Kidney (tissue), 14 donors: ENCODE results near the gene MAML2. TPM values are rescaled to one million over a fixed set of nuclear protein-coding genes. Genes with fewer than 3 reads are reported as not detected.

Experiments
- DNase-seq, 5 donors: peaks; one replicate each; pipeline ENCODE4 v3.0.0-alpha.2; 2013 to 2020
- FAIRE-seq: peaks from 2 replicates; lab custom pipeline; 2012; peaks lifted over from hg19 to GRCh38; lab: Jason Lieb, UNC
- H3K27ac ChIP-seq, 2 donors: one replicate each; pipeline ENCODE4 v1.7.0; 2013; ENCODE audit warnings: low read depth in 2 of 2, low read length in 2 of 2, inconsistent platforms in 1 of 2
- H3K27me3 ChIP-seq: one replicate; pipeline ENCODE4 v1.7.1; 2013; ENCODE audit warnings: low read length, inconsistent platforms; ENCODE audit not compliant: control insufficient read depth, insufficient read depth
- H3K36me3 ChIP-seq, 3 donors: one replicate each; pipeline versions ENCODE4 v1.7.0 to v1.7.1; 2013; ENCODE audit warnings: low read length in 3 of 3, control low read depth in 1 of 3, inconsistent platforms in 1 of 3; ENCODE audit not compliant: insufficient read depth in 3 of 3, control insufficient read depth in 2 of 3
- H3K4me1 ChIP-seq, 3 donors: one replicate each; pipeline versions ENCODE4 v1.7.0 to v1.7.1; 2013; ENCODE audit warnings: low read length in 3 of 3, inconsistent platforms in 1 of 3, low read depth in 1 of 3; ENCODE audit not compliant: control insufficient read depth in 2 of 3, insufficient read depth in 2 of 3
- H3K4me3 ChIP-seq, 3 donors: one replicate each; pipeline versions ENCODE4 v1.7.0 to v1.8.1; 2013; ENCODE audit warnings: low read length in 3 of 3, control low read depth in 1 of 3, inconsistent platforms in 1 of 3
- H3K9ac ChIP-seq, 3 donors: one replicate each; pipeline versions ENCODE4 v1.7.0 to v1.7.1; 2013; ENCODE audit warnings: low read length in 3 of 3, control low read depth in 1 of 3, inconsistent platforms in 1 of 3
- H3K9me3 ChIP-seq, 3 donors: one replicate each; pipeline versions ENCODE4 v1.7.0 to v1.7.1; 2013; ENCODE audit warnings: low read length in 3 of 3, control low read depth in 1 of 3, inconsistent platforms in 1 of 3; ENCODE audit not compliant: control insufficient read depth in 2 of 3, insufficient read depth in 1 of 3
- intact Hi-C: fragments of 100-400 bp; cut with DNase I; formaldehyde crosslinking; loops from one replicate; pipeline ENCODE4 v1.11.1; 2022
- polyA plus RNA-seq: library from polyadenylated mRNA; stranded (reverse); fragments of 350-450 nt; fragmentation: Illumina TruSeq; extraction: RNeasy Lipid Tissue Mini Kit (QIAGEN cat#74804); gene quantifications from one replicate; pipeline ENCODE4 v1.2.3, GENCODE V29; 2014; ENCODE audit warnings: low read depth, low replicate concordance; ENCODE audit not compliant: insufficient read depth
- total RNA-seq: library from RNA; stranded (reverse); fragmentation: NEBNext Ultra II Directional; extraction: Animal tissue kit (Norgen Biotek cat#: 25700); gene quantifications from one replicate; pipeline ENCODE4 v1.2.1, GENCODE V29; 2021
- TF ChIP-seq, protein P1 (sequence below): IDR thresholded peaks from 3 replicates; pipeline ENCODE4 v1.5.1; 2012; ENCODE audit warnings: mild to moderate bottlenecking, moderate library complexity, borderline replicate concordance; ENCODE audit not compliant: insufficient read depth; ENCODE audit errors: extremely low read depth
- donor health status: control.
- donor health status: control.
- donor health status: control.
- donor health status: control.
- donor health status: control.
- donor health status: DM: yes; HTN: yes; CAD: no.
- donor health status: Normal renal cell carcinoma (clear cell type).

MAML2 gene
- total and polyA plus RNA-seq, 2 donors from 2014 or later: 4.9 to 32.3 TPM

DNA sequence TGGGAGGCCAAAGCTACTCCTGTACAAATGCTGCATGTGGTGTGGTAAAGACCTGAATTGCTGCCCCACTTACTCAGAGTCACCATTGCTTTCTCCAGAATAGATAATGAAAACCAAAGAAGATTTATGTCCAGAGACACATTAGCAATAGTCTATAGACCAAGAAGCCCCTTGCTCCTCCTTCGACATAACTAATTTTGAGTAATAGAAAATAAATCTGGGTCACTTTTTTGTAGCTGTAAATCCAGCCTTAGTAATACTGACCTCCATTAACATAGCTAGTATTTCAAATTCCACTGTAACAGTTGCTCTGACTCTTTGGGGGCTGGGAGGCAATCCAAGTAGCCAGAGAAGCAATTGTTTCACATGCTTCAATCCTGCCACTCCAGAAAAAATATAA lies 145.9 kb downstream of the MAML2 start:
- peaks cover 0 to 2% (median 0%) of the 10 kb centered on the region in 3 donors for H3K36me3 ChIP-seq
- FAIRE-seq: no peak
- H3K4me1 ChIP-seq: peaks cover 14 to 30% (median 15%) of the 10 kb centered on the region in 3 donors
- intact Hi-C loops: no loop called here
- no peak overlapping the region for H3K27ac ChIP-seq
- no peak overlapping the region for H3K4me3 ChIP-seq
- TF ChIP-seq, protein P1, sequence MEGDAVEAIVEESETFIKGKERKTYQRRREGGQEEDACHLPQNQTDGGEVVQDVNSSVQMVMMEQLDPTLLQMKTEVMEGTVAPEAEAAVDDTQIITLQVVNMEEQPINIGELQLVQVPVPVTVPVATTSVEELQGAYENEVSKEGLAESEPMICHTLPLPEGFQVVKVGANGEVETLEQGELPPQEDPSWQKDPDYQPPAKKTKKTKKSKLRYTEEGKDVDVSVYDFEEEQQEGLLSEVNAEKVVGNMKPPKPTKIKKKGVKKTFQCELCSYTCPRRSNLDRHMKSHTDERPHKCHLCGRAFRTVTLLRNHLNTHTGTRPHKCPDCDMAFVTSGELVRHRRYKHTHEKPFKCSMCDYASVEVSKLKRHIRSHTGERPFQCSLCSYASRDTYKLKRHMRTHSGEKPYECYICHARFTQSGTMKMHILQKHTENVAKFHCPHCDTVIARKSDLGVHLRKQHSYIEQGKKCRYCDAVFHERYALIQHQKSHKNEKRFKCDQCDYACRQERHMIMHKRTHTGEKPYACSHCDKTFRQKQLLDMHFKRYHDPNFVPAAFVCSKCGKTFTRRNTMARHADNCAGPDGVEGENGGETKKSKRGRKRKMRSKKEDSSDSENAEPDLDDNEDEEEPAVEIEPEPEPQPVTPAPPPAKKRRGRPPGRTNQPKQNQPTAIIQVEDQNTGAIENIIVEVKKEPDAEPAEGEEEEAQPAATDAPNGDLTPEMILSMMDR: no peak
- peak in 2 of 5 donors; percentile 71 to 89 for DNase-seq
- no peak overlapping the region for H3K9ac ChIP-seq
- no peaks in the 10 kb centered on the region for H3K27me3 ChIP-seq
- no peaks in the 10 kb centered on the region for H3K9me3 ChIP-seq

DNA sequence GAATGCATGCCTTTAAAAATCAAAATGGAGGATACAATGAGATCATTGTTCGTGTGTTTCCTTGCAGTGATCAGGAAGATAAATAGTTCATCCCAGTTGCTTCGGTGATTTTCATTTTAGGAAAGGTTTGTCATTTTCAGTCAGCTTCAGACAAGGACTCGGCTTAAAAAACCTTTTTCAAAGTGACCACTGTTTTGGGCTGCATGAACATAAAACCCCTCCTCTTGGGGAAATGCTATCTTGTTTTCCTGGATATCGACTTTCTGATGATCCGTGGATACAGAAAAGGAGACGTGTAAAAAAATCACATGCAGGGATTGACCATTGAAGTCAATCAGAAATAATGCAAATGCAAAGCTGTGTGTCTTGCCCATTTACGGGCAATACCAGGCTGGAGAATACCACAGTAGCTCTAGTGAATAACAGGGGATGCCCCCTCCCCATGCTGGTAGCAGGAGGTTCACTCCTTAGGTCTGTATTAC lies 146.8 kb downstream of the MAML2 start:
- Histone ChIP-seq H3K4me3 (no peak overlapping the region), H3K27ac (no peak overlapping the region), H3K9me3 (no peaks in the 10 kb centered on the region), H3K27me3 (no peaks in the 10 kb centered on the region), H3K4me1 (peaks cover 14 to 30% (median 15%) of the 10 kb centered on the region in 3 donors), H3K9ac (no peak overlapping the region), H3K36me3 (peaks cover 0 to 2% (median 0%) of the 10 kb centered on the region in 3 donors)
- no peak for FAIRE-seq
- TF ChIP-seq, protein P1: no peak
- intact Hi-C loops: no loop called here
- DNase-seq: no peak

DNA sequence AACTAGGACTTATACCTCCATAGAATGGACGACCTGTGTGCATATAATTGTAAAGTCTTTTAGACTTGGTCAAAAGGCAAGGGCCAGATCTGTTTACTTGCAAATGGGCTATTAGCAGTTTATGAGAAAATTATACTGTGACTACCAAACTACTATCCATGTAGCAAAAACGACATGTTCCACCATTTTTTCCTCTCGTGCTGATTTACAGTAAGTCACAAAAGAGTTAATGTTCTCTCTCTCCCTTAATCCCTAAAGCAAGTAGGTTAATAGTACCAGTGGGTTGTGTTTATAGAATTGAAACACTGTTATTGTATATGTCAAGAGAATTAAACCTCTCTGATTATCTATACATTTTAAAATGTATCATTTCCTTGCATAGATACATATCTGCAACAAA lies 147.3 kb downstream of the MAML2 start:
- FAIRE-seq: no peak

More for the DNA sequence above, 147.3 kb downstream of the MAML2 start:
- no peak overlapping the region for H3K4me3 ChIP-seq
- no peak for DNase-seq
- peaks cover 14 to 30% (median 15%) of the 10 kb centered on the region in 3 donors for H3K4me1 ChIP-seq
- intact Hi-C loops: no loop called here
- H3K9me3 ChIP-seq: no peaks in the 10 kb centered on the region
- H3K27me3 ChIP-seq: no peaks in the 10 kb centered on the region
- H3K9ac ChIP-seq: no peak overlapping the region
- H3K27ac ChIP-seq: no peak overlapping the region
- TF ChIP-seq, protein P1: no peak
- peaks cover 0 to 2% (median 0%) of the 10 kb centered on the region in 3 donors for H3K36me3 ChIP-seq
